HFF-Myc (cell line): ENCODE data around the gene TDRD12.

ENCODE experiments used
- DNase-seq: peaks from one replicate; pipeline ENCODE4 v3.0.0-alpha.2; 2011; ENCODE audit warnings: low read depth; ENCODE audit errors: extremely low read depth
- H3K4me3 ChIP-seq: replicated peaks from 2 replicates; pipeline ENCODE4 v1.5.1; 2011; ENCODE audit warnings: low read depth, mild to moderate bottlenecking, control low read depth, low read length
- CTCF ChIP-seq: IDR thresholded peaks from 2 replicates; pipeline ENCODE4 v1.5.1; 2012; ENCODE audit warnings: mild to moderate bottlenecking, low read depth, low read length, control low read depth; ENCODE audit errors: missing control alignments

TDRD12 gene

DNA sequence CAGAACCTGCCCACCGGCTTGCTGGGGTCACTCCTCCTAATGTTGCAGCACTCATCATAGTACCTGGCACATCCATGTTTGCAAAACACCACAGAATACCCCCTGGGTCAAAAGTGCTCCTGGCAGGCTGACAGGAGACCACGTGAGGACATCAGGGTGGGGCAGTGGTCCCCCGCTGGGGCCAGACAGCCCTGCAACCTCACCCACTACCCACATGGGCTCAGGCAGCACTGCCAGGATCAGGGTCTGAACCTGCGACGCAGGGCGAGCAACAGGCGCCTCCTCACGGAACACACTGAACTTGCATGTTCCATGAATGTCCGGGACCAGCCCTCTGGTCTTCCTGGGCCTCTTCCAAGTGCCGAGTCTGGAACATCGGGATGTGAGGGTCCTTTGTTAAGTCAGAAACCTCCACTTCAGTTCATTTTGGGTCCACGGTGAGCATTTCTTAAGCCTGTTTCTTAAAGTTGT, 151.4 kb downstream of the TDRD12 start:
- no peak for DNase-seq
- TF ChIP-seq CTCF, result no peak
- H3K4me3 ChIP-seq, result no peak overlapping the region

GRCh38 chr19:32872391-32872790, 152.8 kb downstream of the TDRD12 start:
- TF ChIP-seq CTCF, result no peak
- DNase-seq, result no peak

GRCh38 chr19:32873247-32873959, 153.8 kb downstream of the TDRD12 start:
- TF ChIP-seq CTCF, result no peak
- H3K4me3 ChIP-seq, result no peak overlapping the region
- no peak for DNase-seq

More at GRCh38 chr19:32872391-32872790, 152.8 kb downstream of the TDRD12 start:
- H3K4me3 ChIP-seq, result no peak overlapping the region

- TF ChIP-seq CTCF, result no peak
- H3K4me3 ChIP-seq, result no peak overlapping the region
- no peak for DNase-seq
Observed at GRCh38 chr19:32874605-32875004, 155.0 kb downstream of the TDRD12 start.

DNA sequence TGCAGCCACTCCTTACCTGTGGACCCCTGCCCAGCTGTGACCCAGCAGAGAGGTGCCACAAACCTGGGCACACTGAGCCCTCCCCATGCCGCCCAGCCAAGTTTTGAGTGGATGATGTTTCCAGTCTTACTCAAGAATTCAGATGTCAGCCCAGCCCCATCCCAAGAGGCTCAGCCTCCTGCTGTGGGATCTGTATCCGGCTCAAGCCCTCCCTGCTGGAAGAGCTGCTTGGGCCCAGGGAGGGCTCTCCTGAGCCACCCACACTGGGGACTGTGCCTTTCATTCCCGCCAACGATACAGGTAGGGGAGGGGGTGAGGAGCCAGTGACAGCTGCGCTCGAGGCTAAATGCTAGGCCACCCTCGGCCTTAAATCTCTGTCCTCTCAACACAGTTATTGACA, 155.9 kb downstream of the TDRD12 start:
- TF ChIP-seq CTCF, result no peak
- no peak for DNase-seq
- no peak overlapping the region for H3K4me3 ChIP-seq

- H3K4me3 ChIP-seq, result no peak overlapping the region
- no peak for TF ChIP-seq CTCF
- no peak for DNase-seq
Observed at GRCh38 chr19:32876236-32876918, 156.8 kb downstream of the TDRD12 start.
